ENCODE measurements around the gene ALKBH8. TPM values are rescaled to one million over a fixed set of nuclear protein-coding genes. Genes with fewer than 3 reads are reported as not detected.

The ALKBH8 gene
- total and polyA plus RNA-seq, 2 of the 8 experiments (the other 6 are each of a cell fraction or from before 2014, with no cell fraction given) = 3.6 to 11.9 TPM

DNA sequence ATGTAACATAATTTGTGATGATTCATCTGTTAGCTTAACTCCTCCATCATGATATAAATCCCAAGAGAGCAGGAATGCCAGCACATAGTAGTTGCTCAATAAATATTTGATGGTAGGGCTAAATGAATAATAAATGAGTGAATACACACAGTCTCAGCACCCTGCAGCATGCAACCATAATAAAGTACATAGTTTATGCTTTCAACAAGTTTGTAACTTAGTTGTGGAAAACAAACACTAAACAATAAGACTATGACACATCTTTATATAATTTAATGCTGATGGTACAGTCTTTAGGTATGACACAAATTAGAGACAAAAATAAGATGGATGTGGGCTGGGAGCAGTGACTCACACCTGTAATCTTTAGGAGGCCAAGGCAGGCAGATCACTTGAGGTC lies 3.8 kb downstream of the ALKBH8 start:
- Histone ChIP-seq H3K27ac (ENCODE audit: low read depth, low read length) (no peak overlapping the region), H2BK5ac (ENCODE audit: low read depth, low read length) (no peak overlapping the region), H4K91ac (replicated peaks; ENCODE audit: insufficient read length, low read length) (no peak overlapping the region), H2BK120ac (replicated peaks; ENCODE audit: low read depth, low read length) (no peak overlapping the region), H3K4me1 (replicated peaks in 1 of 4; ENCODE audit: control insufficient read depth in 3 of 4, insufficient read depth in 4 of 4, low read length in 3 of 4) (peaks cover 0 to 6% (median 0%) of the 10 kb centered on the region in 4 experiments; a peak in 3 of 7 replicates), H3K4me2 (ENCODE audit: insufficient read depth in 1 of 2, low read depth in 2 of 2, low read length in 2 of 2) (no peak overlapping the region), H2BK20ac (ENCODE audit: low read length) (no peak overlapping the region), H4K20me1 (replicated peaks in 1 of 2; ENCODE audit: control insufficient read depth in 1 of 2, insufficient read depth in 2 of 2, low read length in 2 of 2) (no peaks in the 10 kb centered on the region), H3K23me2 (ENCODE audit: low read depth, low read length) (peaks cover 11% of the 10 kb centered on the region), H3K36me3 (ENCODE audit: control insufficient read depth in 2 of 4, insufficient read depth in 4 of 4, low read length in 3 of 4) (no peaks in the 10 kb centered on the region; a peak in 1 of 8 replicates), H3K79me2 (ENCODE audit: control insufficient read depth in 1 of 2, insufficient read depth in 2 of 2, low read length in 2 of 2) (peaks cover 0 to 40% of the 10 kb centered on the region in 2 experiments; a peak in 1 of 4 replicates), H4K5ac (ENCODE audit: insufficient read length, low read depth, low read length) (no peak overlapping the region), H3K56ac (replicated peaks; ENCODE audit: insufficient read length, low read depth, low read length) (no peak overlapping the region), H3K79me1 (ENCODE audit: low read depth, low read length) (no peaks in the 10 kb centered on the region), H3K4ac (replicated peaks; ENCODE audit: insufficient read length, low read depth, low read length) (no peak overlapping the region), H3K23ac (ENCODE audit: insufficient read length) (no peak overlapping the region), H3K27me3 (replicated peaks in 1 of 4; ENCODE audit: control insufficient read depth in 3 of 4, extremely low read depth in 1 of 4, insufficient read depth in 3 of 4, low read length in 3 of 4) (no peaks in the 10 kb centered on the region), H4K8ac (ENCODE audit: extremely low read depth, insufficient read depth, low read length) (no peak overlapping the region), H3K9me3 (ENCODE audit: insufficient read depth in 2 of 2, low read depth in 1 of 2, low read length in 1 of 2) (no peaks in the 10 kb centered on the region), H3K9ac (replicated peaks in 1 of 4; ENCODE audit: extremely low read depth in 1 of 4, low read depth in 3 of 4, low read length in 3 of 4) (no peak overlapping the region), H2BK15ac (ENCODE audit: low read length) (no peak overlapping the region), H2AK5ac (ENCODE audit: low read depth, low read length) (no peak overlapping the region), H3K18ac (ENCODE audit: extremely low read depth, low read length) (no peak overlapping the region), H3K4me3 (ENCODE audit: extremely low read depth in 1 of 4, insufficient read depth in 2 of 4, low read depth in 3 of 4, low read length in 4 of 4) (no peak overlapping the region), H2BK12ac (ENCODE audit: low read depth, low read length) (no peak overlapping the region), H3K14ac (ENCODE audit: insufficient read length) (no peak overlapping the region), H2AFZ (ENCODE audit: low read length) (no peak overlapping the region)
- TF ChIP-seq TBP (IDR thresholded peaks at IDR 0.05; ENCODE audit: low read depth, low read length) (no peak), TEAD4 (IDR thresholded peaks at IDR 0.05; ENCODE audit: low read depth, low read length) (no peak), CHD1 (IDR thresholded peaks at IDR 0.05; ENCODE audit: low read depth, low read length) (no peak), RNF2 (IDR thresholded peaks at IDR 0.05; ENCODE audit: borderline replicate concordance, low read depth, low read length, missing control alignments, poor library complexity, severe bottlenecking) (no peak)
- FAIRE-seq (no peak), DNase-seq (ENCODE audit: low read depth in 1 of 2, low spot score in 2 of 2) (no peak)
- POLR2A ChIA-PET (ENCODE audit: partially characterized antibody) = no interaction called here
- CTCF ChIA-PET (ENCODE audit: partially characterized antibody) = interaction anchor here (0.9 to 25.0 kb wide), 3 partner anchors 12 to 127 kb away, joined by 3 to 398 read pairs (median 17); no protein-coding TSS in a partner anchor
